B cell (primary cell): Measurements from ENCODE around the gene EHD1. TPM values are rescaled to one million over a fixed set of nuclear protein-coding genes. Genes with fewer than 3 reads are reported as not detected.
A peak's percentile ranks its signal among the peaks of the same experiment; 100 is the strongest.

Source experiments
- ATAC-seq: fragments of 200-7000 bp; cut with Tn5 transposase; one replicate; pipeline ENCODE4 v1.10.0; 2021; ENCODE audit warnings: low read depth, mild to moderate bottlenecking, moderate number of reproducible peaks, moderate library complexity
- CTCF ChIA-PET: fragments of 350-600 bp; sonication (Branson Sonifier 250); formaldehyde crosslinking; loops from one replicate; lab custom pipeline; 2021; ENCODE audit warnings: antibody characterized with exemption, inconsistent platforms; lab: Charles Lee
- POLR2A ChIA-PET: fragments of 350-600 bp; sonication (Branson Sonifier 250); formaldehyde crosslinking; loops from one replicate; lab custom pipeline; 2021; ENCODE audit warnings: antibody characterized with exemption; lab: Charles Lee
- DNase-seq: peaks from one replicate; pipeline ENCODE4 v3.0.0; 2013
- H2AFZ ChIP-seq: 2 replicates; pipeline ENCODE4 v1.6.1; 2012; ENCODE audit warnings: mild to moderate bottlenecking, low read depth, low read length; ENCODE audit not compliant: insufficient read depth, poor library complexity, severe bottlenecking
- H3K27ac ChIP-seq, 2 donors: 1 replicate in 1 of 2; 2 replicates in 1 of 2; pipeline ENCODE4 v1.5.1; 2012 to 2013; ENCODE audit warnings: low read length in 2 of 2, mild to moderate bottlenecking in 2 of 2, moderate library complexity in 1 of 2
- H3K27me3 ChIP-seq, 4 experiments: fragments of 200-600 bp in 1 of 4; sonication (generic) in 1 of 4; replicated peaks in 1 of 4; 1 replicate in 2 of 4; 2 replicates in 2 of 4; pipeline versions ENCODE4 v1.6.1 to v1.7.0; 2013 to 2016; ENCODE audit warnings: low read length in 3 of 4, mild to moderate bottlenecking in 2 of 4, mixed read lengths in 1 of 4, moderate library complexity in 1 of 4; ENCODE audit not compliant: insufficient read depth in 4 of 4, control insufficient read depth in 3 of 4; ENCODE audit errors: control extremely low read depth in 1 of 4
- H3K36me3 ChIP-seq, 2 experiments: replicated peaks in 1 of 2; 1 replicate in 1 of 2; 2 replicates in 1 of 2; pipeline versions ENCODE4 v1.6.1 to v1.7.1; 2013; ENCODE audit warnings: low read length in 1 of 2; ENCODE audit not compliant: insufficient read depth in 2 of 2, control insufficient read depth in 1 of 2; ENCODE audit errors: control extremely low read depth in 1 of 2, extremely low read depth in 1 of 2
- H3K4me1 ChIP-seq, 2 donors: fragments of 200-600 bp in 1 of 2; sonication (generic) in 1 of 2; 1 replicate in 1 of 2; 2 replicates in 1 of 2; pipeline versions ENCODE4 v1.5.1 to v1.6.1; 2013 to 2017; ENCODE audit warnings: low read length in 2 of 2; ENCODE audit not compliant: control insufficient read depth in 2 of 2, insufficient read depth in 2 of 2
- H3K4me2 ChIP-seq: replicated peaks from 2 replicates; pipeline ENCODE3; 2012; ENCODE audit warnings: mild to moderate bottlenecking, low read depth, low read length; ENCODE audit not compliant: poor library complexity, severe bottlenecking
- H3K4me3 ChIP-seq, 5 experiments: fragments of 200-600 bp in 1 of 5; sonication (generic) in 1 of 5; 1 replicate in 3 of 5; 2 replicates in 2 of 5; pipeline versions ENCODE4 v1.5.1 to v1.7.0; 2011 to 2016; ENCODE audit warnings: low read length in 4 of 5, mild to moderate bottlenecking in 4 of 5, low read depth in 2 of 5, control low read depth in 1 of 5, moderate library complexity in 1 of 5; ENCODE audit not compliant: insufficient read depth in 1 of 5; ENCODE audit errors: control extremely low read depth in 1 of 5, extremely low read depth in 1 of 5
- H3K79me2 ChIP-seq: fragments of 200-600 bp; sonication (generic); one replicate; pipeline ENCODE4 v1.6.0; 2016; ENCODE audit warnings: low read length; ENCODE audit not compliant: control insufficient read depth, insufficient read depth
- H3K9ac ChIP-seq: fragments of 200-600 bp; sonication (generic); 2 replicates; pipeline ENCODE4 v1.6.1; 2017; ENCODE audit warnings: mild to moderate bottlenecking, low read length, moderate library complexity
- H3K9me3 ChIP-seq, 3 donors: one replicate each; pipeline versions ENCODE4 v1.6.1 to v1.7.1; 2013; ENCODE audit warnings: low read length in 2 of 3; ENCODE audit not compliant: control insufficient read depth in 2 of 3, insufficient read depth in 1 of 3; ENCODE audit errors: control extremely low read depth in 1 of 3
- H4K20me1 ChIP-seq: 2 replicates; pipeline ENCODE4 v1.6.0; 2012; ENCODE audit warnings: mild to moderate bottlenecking, low read length; ENCODE audit not compliant: insufficient read depth, control insufficient read depth, poor library complexity, severe bottlenecking
- H3K27ac Mint-ChIP-seq: one replicate; pipeline ENCODE4 v1.8.0; 2021; ENCODE audit warnings: mixed read lengths
- H3K27me3 Mint-ChIP-seq: one replicate; pipeline ENCODE4 v1.8.0; 2021; ENCODE audit warnings: mixed read lengths
- H3K4me1 Mint-ChIP-seq: one replicate; pipeline ENCODE4 v1.8.0; 2021; ENCODE audit warnings: mixed read lengths
- H3K4me3 Mint-ChIP-seq: one replicate; pipeline ENCODE4 v1.8.0; 2021; ENCODE audit warnings: mixed read lengths
- H3K9me3 Mint-ChIP-seq: one replicate; pipeline ENCODE4 v1.8.0; 2022; ENCODE audit warnings: mixed read lengths; ENCODE audit not compliant: insufficient read depth
- CTCF ChIP-seq: fragments of 200-600 bp; IDR thresholded peaks from one replicate; pipeline ENCODE4 v1.8.0; 2022; ENCODE audit warnings: antibody characterized with exemption, mild to moderate bottlenecking
- EZH2 ChIP-seq: IDR thresholded peaks from 2 replicates; pipeline ENCODE4 v1.6.1; 2012; ENCODE audit warnings: borderline replicate concordance, low read depth, mild to moderate bottlenecking, moderate library complexity, low read length; ENCODE audit not compliant: insufficient read depth, poor library complexity, severe bottlenecking
- WGBS: methylation state at CpG from one replicate; pipeline ENCODE4 v1.1.5; 2013; ENCODE audit warnings: missing lambda C conversion rate; ENCODE audit not compliant: insufficient coverage; 5-methylcytosine and 5-hydroxymethylcytosine counted together
- intact Hi-C: fragments of 100-400 bp; cut with micrococcal nuclease; formaldehyde crosslinking; loops from one replicate; pipeline ENCODE4 v1.10.0; 2022
- polyA plus RNA-seq: library from polyadenylated mRNA; depleted of rRNA; stranded (reverse); fragments of >200 nt; gene quantifications from 2 replicates; pipeline ENCODE4 v1.2.3, GENCODE V29; 2012
- total RNA-seq, 2 donors: library from RNA; stranded (reverse); fragments of 120-200 nt in 1 of 2; gene quantifications; 1 replicate in 1 of 2; 2 replicates in 1 of 2; pipeline versions ENCODE4 v1.2.3 to v1.2.4, GENCODE V29; 2013 to 2022

The EHD1 gene
- total and polyA plus RNA-seq, 2 donors (not counting 1 experiment from before 2014, with no cell fraction given), result 208 to 280 TPM

DNA sequence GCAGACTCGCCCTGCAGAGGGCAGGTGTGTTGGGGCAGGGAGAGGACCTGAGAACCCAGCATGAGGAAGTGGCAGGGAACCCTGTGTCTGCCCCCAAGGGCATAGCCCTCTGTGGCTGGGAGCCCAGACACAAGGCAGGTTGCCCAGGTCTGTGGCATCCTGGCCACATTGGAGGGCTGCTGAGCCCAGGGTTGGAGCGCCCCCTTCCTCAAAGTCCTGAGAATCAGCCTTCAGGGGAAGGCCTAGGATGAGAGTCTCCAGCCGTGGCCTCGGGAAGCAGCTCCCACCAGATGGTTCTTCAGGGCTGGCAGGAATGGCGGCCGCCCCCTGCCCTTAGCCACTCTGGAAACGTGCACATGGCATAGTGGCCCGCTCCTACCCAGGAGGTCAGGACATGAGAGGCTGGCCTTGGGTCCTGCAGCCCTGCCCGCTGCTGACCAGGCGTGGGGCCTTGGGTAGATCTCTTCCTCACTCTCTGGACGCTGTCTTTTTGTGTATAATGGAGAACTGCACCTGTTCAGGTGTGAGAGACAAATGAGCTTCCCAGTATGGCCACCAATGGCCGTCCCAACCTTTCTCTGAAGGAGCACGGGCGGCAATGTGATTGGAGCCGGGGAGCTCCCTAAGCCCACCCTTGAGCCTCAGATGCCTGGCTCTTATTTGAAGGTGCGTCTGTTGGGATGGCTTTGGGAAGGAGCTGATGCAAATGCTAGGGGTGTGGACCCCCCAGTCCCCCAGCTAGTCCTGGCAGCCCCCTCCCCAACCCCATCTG is 29.4 kb downstream of the EHD1 start:
- Histone ChIP-seq H3K4me1 (peaks cover 68 to 82% of the 10 kb centered on the region in 2 donors), H3K4me2 (peak overlapping the region; percentile 76), H3K36me3 (peaks cover 0 to 9% of the 10 kb centered on the region in 2 experiments), H3K27me3 (no peaks in the 10 kb centered on the region), H3K27ac (peak overlapping the region; percentile 59 to 100), H2AFZ (no peak overlapping the region), H3K9ac (peak overlapping the region; percentile 36), H3K4me3 (peak overlapping the region in 1 of 5 experiments; percentile 24), H4K20me1 (no peaks in the 10 kb centered on the region), H3K9me3 (no peaks in the 10 kb centered on the region), H3K79me2 (peaks cover 29% of the 10 kb centered on the region)
- ATAC-seq (peak; percentile 23), DNase-seq (peak; percentile 89)
- intact Hi-C loops, result loop anchor here (10.0 kb wide), 1 partner anchor 104 kb away; the partner anchor contains the start of gene RASGRP2
- H3K4me1 Mint-ChIP-seq, result peaks cover 74% of the 10 kb centered on the region
- H3K27me3 Mint-ChIP-seq, result no peaks in the 10 kb centered on the region
- WGBS, result 71% methylated on average over 15 of the region's 16 CpGs
- H3K9me3 Mint-ChIP-seq, result no peaks in the 10 kb centered on the region
- POLR2A ChIA-PET, result interaction anchor here (0.5 to 8.7 kb wide), 14 partner anchors 10 to 1966 kb away, joined by 3 to 158 read pairs (median 5); partner anchors contain the start of genes ARL2, EHD1, SF1 and TM7SF2
- peak overlapping the region; percentile 55 for H3K4me3 Mint-ChIP-seq
- TF ChIP-seq EZH2, result no peak
- peak; percentile 23 for TF ChIP-seq CTCF
- H3K27ac Mint-ChIP-seq, result peak overlapping the region; percentile 90
- CTCF ChIA-PET, result interaction anchor here (0.6 to 29.2 kb wide), 29 partner anchors 14 to 466 kb away, joined by 3 to 1254 read pairs (median 8); partner anchors contain the start of genes ARL2, ATG2A, BATF2 and CDC42EP2
